MM.1S (cell line): ENCODE results near the gene TBC1D23.

Experiments used
- EZH2 ChIP-seq: fragments of 300-600 bp; sonication (generic); optimal IDR thresholded peaks from 2 replicates; pipeline ENCODE3; 2017; ENCODE audit warnings: low read depth, mild to moderate bottlenecking, antibody characterized with exemption, low read length, mixed read lengths
- EZH2phosphoT487 ChIP-seq: fragments of 300-600 bp; sonication (generic); IDR thresholded peaks from 2 replicates; pipeline ENCODE4 v1.6.1; 2018; ENCODE audit warnings: antibody characterized with exemption, low read length
- TF ChIP-seq, protein P1 (sequence below): fragments of 300-600 bp; sonication (generic); IDR thresholded peaks from 2 replicates; pipeline ENCODE4 v1.5.1; 2016; ENCODE audit warnings: antibody characterized with exemption, low read length, mixed read lengths

DNA sequence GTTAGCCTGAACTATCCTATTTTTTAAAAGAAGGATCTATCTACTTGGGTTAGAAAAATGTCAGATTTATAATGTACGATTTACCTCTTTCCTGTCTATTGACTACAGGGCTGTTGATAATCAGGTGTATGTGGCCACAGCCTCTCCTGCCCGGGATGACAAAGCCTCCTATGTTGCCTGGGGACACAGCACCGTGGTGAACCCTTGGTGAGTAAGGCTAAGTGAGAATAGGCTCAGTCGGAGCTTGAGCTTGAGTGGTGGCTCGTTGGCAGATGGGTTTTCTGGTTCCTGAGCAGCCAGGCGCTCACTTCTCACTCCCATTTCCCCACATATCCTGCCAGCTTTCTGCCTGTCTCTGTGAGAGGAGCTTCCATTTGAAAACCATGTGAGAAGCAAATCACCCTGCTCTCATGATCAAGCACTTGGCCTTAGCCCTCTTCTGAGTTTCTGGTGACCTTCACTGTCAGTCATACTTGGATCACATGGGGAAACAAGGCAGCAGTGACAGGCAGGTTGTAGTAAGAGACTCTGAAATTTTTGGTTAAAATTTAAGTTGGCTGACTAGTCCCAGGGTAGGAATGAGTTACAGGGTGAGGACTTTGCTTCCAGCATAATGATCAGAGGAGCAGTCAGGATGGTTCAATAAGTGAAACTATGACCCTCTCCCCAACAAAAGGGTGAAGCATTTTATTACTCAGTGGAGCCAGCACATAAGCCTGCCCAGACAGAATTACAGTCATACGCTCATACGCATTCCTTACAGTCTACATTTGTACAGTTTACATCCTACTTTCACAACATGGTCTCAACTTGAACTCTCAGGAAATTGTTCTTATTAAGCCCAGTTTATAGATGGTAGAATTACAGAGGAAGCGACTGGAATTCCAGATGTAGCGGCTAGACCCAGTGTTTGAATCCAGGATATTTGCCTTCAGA is 91.8 kb downstream of the TBC1D23 start:
- TF ChIP-seq, protein P1, sequence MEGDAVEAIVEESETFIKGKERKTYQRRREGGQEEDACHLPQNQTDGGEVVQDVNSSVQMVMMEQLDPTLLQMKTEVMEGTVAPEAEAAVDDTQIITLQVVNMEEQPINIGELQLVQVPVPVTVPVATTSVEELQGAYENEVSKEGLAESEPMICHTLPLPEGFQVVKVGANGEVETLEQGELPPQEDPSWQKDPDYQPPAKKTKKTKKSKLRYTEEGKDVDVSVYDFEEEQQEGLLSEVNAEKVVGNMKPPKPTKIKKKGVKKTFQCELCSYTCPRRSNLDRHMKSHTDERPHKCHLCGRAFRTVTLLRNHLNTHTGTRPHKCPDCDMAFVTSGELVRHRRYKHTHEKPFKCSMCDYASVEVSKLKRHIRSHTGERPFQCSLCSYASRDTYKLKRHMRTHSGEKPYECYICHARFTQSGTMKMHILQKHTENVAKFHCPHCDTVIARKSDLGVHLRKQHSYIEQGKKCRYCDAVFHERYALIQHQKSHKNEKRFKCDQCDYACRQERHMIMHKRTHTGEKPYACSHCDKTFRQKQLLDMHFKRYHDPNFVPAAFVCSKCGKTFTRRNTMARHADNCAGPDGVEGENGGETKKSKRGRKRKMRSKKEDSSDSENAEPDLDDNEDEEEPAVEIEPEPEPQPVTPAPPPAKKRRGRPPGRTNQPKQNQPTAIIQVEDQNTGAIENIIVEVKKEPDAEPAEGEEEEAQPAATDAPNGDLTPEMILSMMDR, result no peak
- TF ChIP-seq EZH2phosphoT487 (no peak), EZH2 (no peak)
